ENCODE data around the gene UBE2K. TPM values are rescaled to one million over a fixed set of nuclear protein-coding genes. Genes with fewer than 3 reads are reported as not detected.
"Not testable (repeated sequence)": the region's sequence is repeated elsewhere in the genome, so short reads cannot be mapped to it uniquely, and the experiment has no call there.

UBE2K gene
- polyA plus RNA-seq, 3 donors, result 24.2 to 66.8 (median 50.0) TPM

GRCh38 chr4:39718366-39719323, 20.7 kb downstream of the UBE2K start:
- Histone ChIP-seq H3K79me2 (ENCODE audit: insufficient read depth, low read length) (peaks cover 96% of the 10 kb centered on the region), H3K4me1 (ENCODE audit: control insufficient read depth in 1 of 2, insufficient read depth in 2 of 2, low read length in 2 of 2) (peaks cover 11 to 13% of the 10 kb centered on the region in 2 donors), H3K4me3 (replicated peaks in 1 of 3; ENCODE audit: low read depth in 2 of 3, low read length in 3 of 3) (no peak overlapping the region), H3K27ac (ENCODE audit: low read depth in 1 of 2, low read length in 2 of 2) (peak overlapping the region in 1 of 2 donors; percentile 1), H3K9ac (ENCODE audit: insufficient read depth, low read length, poor library complexity, severe bottlenecking) (no peak overlapping the region), H3K4me2 (replicated peaks; ENCODE audit: extremely low read depth, low read length, poor library complexity, severe bottlenecking) (no peak overlapping the region), H3K27me3 (ENCODE audit: control insufficient read depth in 2 of 2, insufficient read depth in 2 of 2, low read length in 2 of 2) (no peaks in the 10 kb centered on the region), H3K36me3 (replicated peaks in 1 of 2; ENCODE audit: control insufficient read depth in 1 of 2, insufficient read depth in 2 of 2, low read length in 2 of 2) (peaks cover 6 to 15% of the 10 kb centered on the region in 2 donors), H2AFZ (ENCODE audit: insufficient read depth, low read depth, low read length, poor library complexity, severe bottlenecking) (no peak overlapping the region), H3K9me3 (replicated peaks in 1 of 2; ENCODE audit: control insufficient read depth in 1 of 2, insufficient read depth in 1 of 2, low read length in 2 of 2) (no peaks in the 10 kb centered on the region), H4K20me1 (ENCODE audit: insufficient read depth, low read length) (peaks cover 93% of the 10 kb centered on the region)
- no peak overlapping the region for H3K4me3 Mint-ChIP-seq
- TF ChIP-seq, protein P1, sequence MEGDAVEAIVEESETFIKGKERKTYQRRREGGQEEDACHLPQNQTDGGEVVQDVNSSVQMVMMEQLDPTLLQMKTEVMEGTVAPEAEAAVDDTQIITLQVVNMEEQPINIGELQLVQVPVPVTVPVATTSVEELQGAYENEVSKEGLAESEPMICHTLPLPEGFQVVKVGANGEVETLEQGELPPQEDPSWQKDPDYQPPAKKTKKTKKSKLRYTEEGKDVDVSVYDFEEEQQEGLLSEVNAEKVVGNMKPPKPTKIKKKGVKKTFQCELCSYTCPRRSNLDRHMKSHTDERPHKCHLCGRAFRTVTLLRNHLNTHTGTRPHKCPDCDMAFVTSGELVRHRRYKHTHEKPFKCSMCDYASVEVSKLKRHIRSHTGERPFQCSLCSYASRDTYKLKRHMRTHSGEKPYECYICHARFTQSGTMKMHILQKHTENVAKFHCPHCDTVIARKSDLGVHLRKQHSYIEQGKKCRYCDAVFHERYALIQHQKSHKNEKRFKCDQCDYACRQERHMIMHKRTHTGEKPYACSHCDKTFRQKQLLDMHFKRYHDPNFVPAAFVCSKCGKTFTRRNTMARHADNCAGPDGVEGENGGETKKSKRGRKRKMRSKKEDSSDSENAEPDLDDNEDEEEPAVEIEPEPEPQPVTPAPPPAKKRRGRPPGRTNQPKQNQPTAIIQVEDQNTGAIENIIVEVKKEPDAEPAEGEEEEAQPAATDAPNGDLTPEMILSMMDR (IDR thresholded peaks at IDR 0.05), result no peak
- WGBS (ENCODE audit: insufficient coverage), result 96% methylated on average over 32 of the region's 33 CpGs
- H3K9me3 Mint-ChIP-seq, result peaks cover 0 to 3% (median 0%) of the 10 kb centered on the region in 7 donors
- peaks cover 0 to 1% (median 1%) of the 10 kb centered on the region in 3 donors for H3K27me3 Mint-ChIP-seq (ENCODE audit: low read depth in 3 of 3)
- intact Hi-C loops (cut with micrococcal nuclease), result no loop called here
- peaks cover 17 to 44% of the 10 kb centered on the region in 2 donors for H3K36me3 Mint-ChIP-seq
- no peak for DNase-seq
- H3K27ac Mint-ChIP-seq, result no peak overlapping the region
- H3K4me1 Mint-ChIP-seq, result peaks cover 40% of the 10 kb centered on the region

DNA sequence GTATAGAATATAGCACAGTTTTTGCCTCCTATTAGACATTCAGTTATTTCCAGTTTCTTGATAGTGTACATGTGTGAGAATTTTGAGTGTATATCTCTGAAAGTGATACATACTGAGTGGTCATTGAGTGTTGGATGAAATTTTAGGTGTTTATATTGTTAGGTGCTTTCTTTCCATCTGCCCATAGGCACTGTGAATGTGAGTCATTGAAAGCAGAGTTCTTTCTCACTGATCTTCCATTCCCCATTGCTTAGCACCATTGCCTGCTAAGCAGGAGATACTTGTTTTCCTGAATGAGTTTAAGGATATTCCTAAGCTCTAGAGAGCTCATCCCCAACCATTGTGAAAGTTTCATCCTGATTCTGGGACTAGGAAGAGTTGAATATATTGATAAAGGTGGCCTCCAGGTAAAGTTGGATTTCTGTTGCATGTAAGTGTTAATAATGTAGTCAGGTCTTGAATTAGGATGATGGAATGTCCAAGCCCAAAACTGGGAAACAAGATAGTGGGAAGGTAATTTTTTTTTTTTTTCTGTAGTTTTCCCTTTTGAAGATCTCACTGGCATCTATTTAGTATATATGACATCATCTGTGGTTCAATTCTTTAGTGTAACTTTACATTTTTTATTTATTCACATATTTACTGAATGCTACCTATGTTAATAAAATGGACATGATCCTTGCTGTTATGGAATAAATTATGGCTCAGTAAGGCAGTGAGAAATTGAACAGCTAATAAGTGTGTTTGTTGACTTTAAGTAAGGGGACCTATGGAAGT, 22.1 kb downstream of the UBE2K start:
- DNase-seq, result no peak
- peaks cover 96% of the 10 kb centered on the region for H4K20me1 ChIP-seq (ENCODE audit: insufficient read depth, low read length)
- intact Hi-C loops (cut with micrococcal nuclease), result no loop called here
- Mint-ChIP-seq H3K4me3 (no peak overlapping the region), H3K27ac (peak overlapping the region in 2 of 7 donors; percentile 10 to 52), H3K27me3 (ENCODE audit: low read depth in 3 of 3) (peaks cover 0 to 1% (median 1%) of the 10 kb centered on the region in 3 donors), H3K9me3 (peaks cover 0 to 3% (median 0%) of the 10 kb centered on the region in 7 donors), H3K36me3 (peaks cover 17 to 46% of the 10 kb centered on the region in 2 donors), H3K4me1 (peaks cover 32% of the 10 kb centered on the region)
- H3K36me3 ChIP-seq (replicated peaks in 1 of 2; ENCODE audit: control insufficient read depth in 1 of 2, insufficient read depth in 2 of 2, low read length in 2 of 2), result peaks cover 6 to 15% of the 10 kb centered on the region in 2 donors
- no peak overlapping the region for H3K9ac ChIP-seq (ENCODE audit: insufficient read depth, low read length, poor library complexity, severe bottlenecking)
- H3K27ac ChIP-seq (ENCODE audit: low read depth in 1 of 2, low read length in 2 of 2), result no peak overlapping the region
- H2AFZ ChIP-seq (ENCODE audit: insufficient read depth, low read depth, low read length, poor library complexity, severe bottlenecking), result no peak overlapping the region
- TF ChIP-seq, protein P1 (IDR thresholded peaks at IDR 0.05), result no peak
- H3K79me2 ChIP-seq (ENCODE audit: insufficient read depth, low read length), result peaks cover 98% of the 10 kb centered on the region
- H3K4me2 ChIP-seq (replicated peaks; ENCODE audit: extremely low read depth, low read length, poor library complexity, severe bottlenecking), result no peak overlapping the region
- no peaks in the 10 kb centered on the region for H3K27me3 ChIP-seq (ENCODE audit: control insufficient read depth in 2 of 2, insufficient read depth in 2 of 2, low read length in 2 of 2)
- H3K9me3 ChIP-seq (replicated peaks in 1 of 2; ENCODE audit: control insufficient read depth in 1 of 2, insufficient read depth in 1 of 2, low read length in 2 of 2), result no peaks in the 10 kb centered on the region
- H3K4me3 ChIP-seq (replicated peaks in 1 of 3; ENCODE audit: low read depth in 2 of 3, low read length in 3 of 3), result no peak overlapping the region
- peaks cover 2 to 5% of the 10 kb centered on the region in 2 donors for H3K4me1 ChIP-seq (ENCODE audit: control insufficient read depth in 1 of 2, insufficient read depth in 2 of 2, low read length in 2 of 2)

DNA sequence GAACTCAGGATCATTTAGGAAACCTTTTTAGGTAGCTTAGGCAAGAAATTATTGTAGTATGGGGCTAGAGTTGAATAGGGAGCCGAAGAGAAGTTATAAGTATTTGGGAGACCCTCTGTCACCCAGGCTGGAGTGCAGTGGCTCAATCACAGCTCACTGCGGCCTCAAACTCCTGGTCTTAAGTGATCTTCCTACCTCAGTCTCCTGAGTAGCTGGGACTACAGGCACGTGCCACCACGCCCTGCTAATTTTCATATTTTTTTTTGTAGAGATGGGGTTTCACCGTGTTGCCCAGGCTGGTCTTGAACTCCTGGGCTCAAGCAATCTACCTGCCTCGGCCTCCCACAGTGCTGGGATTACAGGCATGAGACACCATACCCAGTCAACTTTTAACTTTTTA, 23.3 kb downstream of the UBE2K start:
- peaks cover 13 to 47% of the 10 kb centered on the region in 2 donors for H3K36me3 Mint-ChIP-seq
- peaks cover 98% of the 10 kb centered on the region for H3K79me2 ChIP-seq (ENCODE audit: insufficient read depth, low read length)
- DNase-seq; H3K4me2 ChIP-seq (replicated peaks; ENCODE audit: extremely low read depth, low read length, poor library complexity, severe bottlenecking); intact Hi-C loops (cut with micrococcal nuclease); H3K27me3 Mint-ChIP-seq (ENCODE audit: low read depth in 3 of 3); H3K9me3 Mint-ChIP-seq; H3K27me3 ChIP-seq (ENCODE audit: control insufficient read depth in 2 of 2, insufficient read depth in 2 of 2, low read length in 2 of 2); H3K9me3 ChIP-seq (replicated peaks in 1 of 2; ENCODE audit: control insufficient read depth in 1 of 2, insufficient read depth in 1 of 2, low read length in 2 of 2); H3K4me3 Mint-ChIP-seq; H2AFZ ChIP-seq (ENCODE audit: insufficient read depth, low read depth, low read length, poor library complexity, severe bottlenecking); H3K9ac ChIP-seq (ENCODE audit: insufficient read depth, low read length, poor library complexity, severe bottlenecking); H3K4me3 ChIP-seq (replicated peaks in 1 of 3; ENCODE audit: low read depth in 2 of 3, low read length in 3 of 3): not testable (repeated sequence)
- 83% methylated on average over 1 of the region's 6 CpGs for WGBS (ENCODE audit: insufficient coverage)
- peak overlapping the region in 1 of 2 donors; percentile 39 for H3K27ac ChIP-seq (ENCODE audit: low read depth in 1 of 2, low read length in 2 of 2)
- peaks cover 10 to 12% of the 10 kb centered on the region in 2 donors for H3K4me1 ChIP-seq (ENCODE audit: control insufficient read depth in 1 of 2, insufficient read depth in 2 of 2, low read length in 2 of 2)
- peaks cover 32% of the 10 kb centered on the region for H3K4me1 Mint-ChIP-seq
- H3K27ac Mint-ChIP-seq, result peak overlapping the region in 2 of 7 donors; percentile 10 to 42
- H4K20me1 ChIP-seq (ENCODE audit: insufficient read depth, low read length), result peaks cover 97% of the 10 kb centered on the region
- H3K36me3 ChIP-seq (replicated peaks in 1 of 2; ENCODE audit: control insufficient read depth in 1 of 2, insufficient read depth in 2 of 2, low read length in 2 of 2), result peaks cover 6 to 11% of the 10 kb centered on the region in 2 donors
